Spleen (tissue), 7 donors: ENCODE results near the gene KCNQ5.

ENCODE experiments used
- CTCF ChIP-seq, 11 experiments: fragments of 200-600 bp in 7 of 11; fragments of 450-650 bp in 4 of 11; sonication (generic) in 4 of 11; IDR thresholded peaks in 8 of 11; conservative IDR thresholded peaks in 3 of 11; 1 replicate in 7 of 11; 2 replicates in 4 of 11; pipeline versions ENCODE4 v1.4.0 to v1.8.0; 2016 to 2021; ENCODE audit warnings: antibody characterized with exemption in 11 of 11, inconsistent platforms in 4 of 11, mild to moderate bottlenecking in 1 of 11
- POLR2A ChIP-seq, 3 donors: fragments of 450-650 bp; IDR thresholded peaks; one replicate each; pipeline ENCODE4 v1.5.1; 2017; ENCODE audit warnings: antibody characterized with exemption in 3 of 3, mild to moderate bottlenecking in 1 of 3
- donor health status: DM: no; HTN: no; CAD: no; lungs with moderate emphysema.
- donor health status: DM: no; HTN: no; CAD: no.
- donor health status: DM: no; HTN: no; CAD: no.

GRCh38 chr6:73182021-73182607, 560.2 kb downstream of the KCNQ5 start:
- TF ChIP-seq CTCF (IDR thresholded peaks at IDR 0.05 in 8 of 11, conservative IDR thresholded peaks at IDR 0.05 in 3 of 11) (peak in 1 of 11 experiments; percentile 12), POLR2A (IDR thresholded peaks at IDR 0.05) (no peak)
